Amniotic epithelial cell (primary cell): ENCODE measurements around the gene PCSK2.

Experiments
- DNase-seq: peaks from one replicate; pipeline ENCODE4 v3.0.0-alpha.2; 2010; ENCODE audit warnings: low read depth

PCSK2 gene

GRCh38 chr20:17399303-17399985 is 172.6 kb downstream of the PCSK2 start:
- DNase-seq = no peak

GRCh38 chr20:17403461-17403860 is 176.6 kb downstream of the PCSK2 start:
- no peak for DNase-seq

- DNase-seq = no peak
Observed at GRCh38 chr20:17406051-17406590, 179.3 kb downstream of the PCSK2 start.

- DNase-seq = no peak
Observed at GRCh38 chr20:17407550-17407949, 180.7 kb downstream of the PCSK2 start.

GRCh38 chr20:17417225-17417624 is 190.4 kb downstream of the PCSK2 start:
- DNase-seq = no peak

- no peak for DNase-seq
Observed at GRCh38 chr20:17418737-17419136, 191.9 kb downstream of the PCSK2 start.

- DNase-seq = no peak
Observed at GRCh38 chr20:17419479-17420041, 192.7 kb downstream of the PCSK2 start.

- peak; percentile 36 for DNase-seq
Observed at GRCh38 chr20:17421493-17421892, 194.7 kb downstream of the PCSK2 start.

GRCh38 chr20:17423782-17424181 is 196.9 kb downstream of the PCSK2 start:
- DNase-seq = no peak

GRCh38 chr20:17427638-17428037 is 200.8 kb downstream of the PCSK2 start:
- no peak for DNase-seq

- no peak for DNase-seq
Observed at GRCh38 chr20:17430125-17430950, 203.5 kb downstream of the PCSK2 start.

- DNase-seq = peak; percentile 25
Observed at GRCh38 chr20:17431621-17432364, 205.0 kb downstream of the PCSK2 start.

- no peak for DNase-seq
Observed at GRCh38 chr20:17436664-17437063, 209.8 kb downstream of the PCSK2 start.

- no peak for DNase-seq
Observed at GRCh38 chr20:17437251-17437650, 210.4 kb downstream of the PCSK2 start.

GRCh38 chr20:17438436-17439039 is 211.7 kb downstream of the PCSK2 start:
- DNase-seq = no peak

- no peak for DNase-seq
Observed at GRCh38 chr20:17439616-17440296, 212.9 kb downstream of the PCSK2 start.

GRCh38 chr20:17441745-17442144 is 214.9 kb downstream of the PCSK2 start:
- DNase-seq = no peak

- DNase-seq = no peak
Observed at GRCh38 chr20:17442588-17442987, 215.7 kb downstream of the PCSK2 start.

- no peak for DNase-seq
Observed at GRCh38 chr20:17443131-17443858, 216.5 kb downstream of the PCSK2 start.

GRCh38 chr20:17444091-17444490 is 217.3 kb downstream of the PCSK2 start:
- DNase-seq = no peak
